Measurements from ENCODE around the gene MAP7D1.
"Not testable (repeated sequence)": the region's sequence is repeated elsewhere in the genome, so short reads cannot be mapped to it uniquely, and the experiment has no call there.

The MAP7D1 gene

GRCh38 chr1:36154765-36155407 is 1.1 kb upstream of the MAP7D1 start:
- Histone ChIP-seq H3K27me3 (ENCODE audit: insufficient read depth, low read length) (peaks cover 42% of the 10 kb centered on the region), H3K27ac (ENCODE audit: low read depth, low read length) (peak overlapping the region; percentile 76; the same call in 1 of the 2 replicates), H3K4me3 (ENCODE audit: low read length) (peak overlapping the region; percentile 92), H3K9ac (ENCODE audit: low read depth, low read length) (no peak overlapping the region; the same call in 1 of the 2 replicates), H3K9me3 (ENCODE audit: insufficient read depth, low read depth, low read length) (no peaks in the 10 kb centered on the region), H3K4me1 (ENCODE audit: insufficient read depth, low read length) (peaks cover 23% of the 10 kb centered on the region), H3K36me3 (ENCODE audit: insufficient read depth, low read length) (no peaks in the 10 kb centered on the region)
- WGBS: 46% methylated on average over 5 of the region's 6 CpGs

- Histone ChIP-seq H3K27ac (ENCODE audit: low read depth, low read length) (peak overlapping the region; percentile 64), H3K36me3 (ENCODE audit: insufficient read depth, low read length) (no peaks in the 10 kb centered on the region), H3K4me1 (ENCODE audit: insufficient read depth, low read length) (peaks cover 20% of the 10 kb centered on the region), H3K9ac (ENCODE audit: low read depth, low read length) (peak overlapping the region; percentile 75), H3K4me3 (ENCODE audit: low read length) (peak overlapping the region; percentile 92), H3K27me3 (ENCODE audit: insufficient read depth, low read length) (peaks cover 37% of the 10 kb centered on the region), H3K9me3 (ENCODE audit: insufficient read depth, low read depth, low read length) (no peaks in the 10 kb centered on the region)
- WGBS: under 1% methylated on average over 66 of the region's 69 CpGs
Measured at GRCh38 chr1:36156329-36157114, 562 bp downstream of the MAP7D1 start.

- Histone ChIP-seq H3K4me3 (ENCODE audit: low read length) (peak overlapping the region; percentile 92), H3K4me1 (ENCODE audit: insufficient read depth, low read length) (peaks cover 22% of the 10 kb centered on the region), H3K27ac (ENCODE audit: low read depth, low read length) (peak overlapping the region; percentile 64; the same call in 1 of the 2 replicates), H3K27me3 (ENCODE audit: insufficient read depth, low read length) (peaks cover 29% of the 10 kb centered on the region), H3K36me3 (ENCODE audit: insufficient read depth, low read length) (no peaks in the 10 kb centered on the region), H3K9me3 (ENCODE audit: insufficient read depth, low read depth, low read length) (no peaks in the 10 kb centered on the region), H3K9ac (ENCODE audit: low read depth, low read length) (peak overlapping the region; percentile 75)
- WGBS: 6% methylated on average over 9 of the region's 9 CpGs
Measured at GRCh38 chr1:36157115-36157903, 1.3 kb downstream of the MAP7D1 start.

GRCh38 chr1:36157973-36158826 is 2.2 kb downstream of the MAP7D1 start:
- Histone ChIP-seq H3K9me3 (ENCODE audit: insufficient read depth, low read depth, low read length) (no peaks in the 10 kb centered on the region), H3K27ac (ENCODE audit: low read depth, low read length) (no peak overlapping the region), H3K4me1 (ENCODE audit: insufficient read depth, low read length) (peaks cover 22% of the 10 kb centered on the region)

GRCh38 chr1:36158827-36159252 is 2.9 kb downstream of the MAP7D1 start:
- not testable (repeated sequence) for H3K27ac ChIP-seq (ENCODE audit: low read depth, low read length); H3K9me3 ChIP-seq (ENCODE audit: insufficient read depth, low read depth, low read length); H3K9ac ChIP-seq (ENCODE audit: low read depth, low read length); H3K36me3 ChIP-seq (ENCODE audit: insufficient read depth, low read length); H3K4me3 ChIP-seq (ENCODE audit: low read length)
- WGBS: 95% methylated on average over 10 of the region's 10 CpGs
- Histone ChIP-seq H3K27me3 (ENCODE audit: insufficient read depth, low read length) (peaks cover 14% of the 10 kb centered on the region), H3K4me1 (ENCODE audit: insufficient read depth, low read length) (peaks cover 22% of the 10 kb centered on the region)

More at GRCh38 chr1:36157973-36158826, 2.2 kb downstream of the MAP7D1 start:
- WGBS: 87% methylated on average over 9 of the region's 9 CpGs
- Histone ChIP-seq H3K27me3 (ENCODE audit: insufficient read depth, low read length) (peaks cover 20% of the 10 kb centered on the region), H3K4me3 (ENCODE audit: low read length) (peak overlapping the region; percentile 92; the same call in 1 of the 2 replicates), H3K36me3 (ENCODE audit: insufficient read depth, low read length) (no peaks in the 10 kb centered on the region), H3K9ac (ENCODE audit: low read depth, low read length) (no peak overlapping the region)

GRCh38 chr1:36159614-36160387 is 3.8 kb downstream of the MAP7D1 start:
- WGBS: 91% methylated on average over 10 of the region's 10 CpGs
- peaks cover 4% of the 10 kb centered on the region for H3K27me3 ChIP-seq (ENCODE audit: insufficient read depth, low read length)
- no peaks in the 10 kb centered on the region for H3K9me3 ChIP-seq (ENCODE audit: insufficient read depth, low read depth, low read length)
- H3K4me1 ChIP-seq (ENCODE audit: insufficient read depth, low read length): peaks cover 22% of the 10 kb centered on the region
- H3K9ac ChIP-seq (ENCODE audit: low read depth, low read length): no peak overlapping the region
- H3K36me3 ChIP-seq (ENCODE audit: insufficient read depth, low read length): no peaks in the 10 kb centered on the region
- no peak overlapping the region for H3K27ac ChIP-seq (ENCODE audit: low read depth, low read length)
- no peak overlapping the region for H3K4me3 ChIP-seq (ENCODE audit: low read length)

GRCh38 chr1:36160388-36160948 is 4.5 kb downstream of the MAP7D1 start:
- Histone ChIP-seq H3K27ac (ENCODE audit: low read depth, low read length) (peak overlapping the region; percentile 97), H3K9me3 (ENCODE audit: insufficient read depth, low read depth, low read length) (no peaks in the 10 kb centered on the region), H3K27me3 (ENCODE audit: insufficient read depth, low read length) (no peaks in the 10 kb centered on the region; the same call in 1 of the 2 replicates), H3K4me3 (ENCODE audit: low read length) (peak overlapping the region; percentile 58), H3K9ac (ENCODE audit: low read depth, low read length) (peak overlapping the region; percentile 80), H3K36me3 (ENCODE audit: insufficient read depth, low read length) (no peaks in the 10 kb centered on the region), H3K4me1 (ENCODE audit: insufficient read depth, low read length) (peaks cover 22% of the 10 kb centered on the region)
- WGBS: 83% methylated on average over 4 of the region's 4 CpGs

- no peaks in the 10 kb centered on the region for H3K36me3 ChIP-seq (ENCODE audit: insufficient read depth, low read length)
- H3K4me1 ChIP-seq (ENCODE audit: insufficient read depth, low read length): peaks cover 22% of the 10 kb centered on the region
- peak overlapping the region; percentile 58 for H3K4me3 ChIP-seq (ENCODE audit: low read length)
- H3K27ac ChIP-seq (ENCODE audit: low read depth, low read length): peak overlapping the region; percentile 97
- no peaks in the 10 kb centered on the region for H3K9me3 ChIP-seq (ENCODE audit: insufficient read depth, low read depth, low read length)
- H3K27me3 ChIP-seq (ENCODE audit: insufficient read depth, low read length): no peaks in the 10 kb centered on the region
- 8% methylated on average over 12 of the region's 12 CpGs for WGBS
- peak overlapping the region; percentile 80 for H3K9ac ChIP-seq (ENCODE audit: low read depth, low read length)
Measured at GRCh38 chr1:36160949-36161485, 5.1 kb downstream of the MAP7D1 start.

- H3K9ac ChIP-seq (ENCODE audit: low read depth, low read length): peak overlapping the region; percentile 80; the same call in 1 of the 2 replicates
- no peaks in the 10 kb centered on the region for H3K36me3 ChIP-seq (ENCODE audit: insufficient read depth, low read length)
- H3K4me3 ChIP-seq (ENCODE audit: low read length): peak overlapping the region; percentile 58
- no peaks in the 10 kb centered on the region for H3K9me3 ChIP-seq (ENCODE audit: insufficient read depth, low read depth, low read length)
- WGBS: 67% methylated on average over 14 of the region's 14 CpGs
- H3K27me3 ChIP-seq (ENCODE audit: insufficient read depth, low read length): no peaks in the 10 kb centered on the region
- H3K27ac ChIP-seq (ENCODE audit: low read depth, low read length): no peak overlapping the region; the same call in 1 of the 2 replicates
- H3K4me1 ChIP-seq (ENCODE audit: insufficient read depth, low read length): peaks cover 22% of the 10 kb centered on the region
Measured at GRCh38 chr1:36161641-36162531, 5.9 kb downstream of the MAP7D1 start.

Measured in HUES64 (cell line).